HepG2 (cell line): ENCODE measurements around the gene C2orf81. TPM values are rescaled to one million over a fixed set of nuclear protein-coding genes. Genes with fewer than 3 reads are reported as not detected.
A peak's percentile ranks its signal among the peaks of the same experiment; 100 is the strongest.

ENCODE experiments used
- ATF7-NPFF ChIP-seq: sonication (generic); formaldehyde crosslinking; IDR thresholded peaks from 2 replicates; pipeline ENCODE4 v1.8.1; 2023; ENCODE audit warnings: mild to moderate bottlenecking, low read depth, missing genetic modification reagents, moderate library complexity
- CAMTA2 ChIP-seq: sonication (generic); formaldehyde crosslinking; IDR thresholded peaks from 2 replicates; pipeline ENCODE4 v1.4.0; 2020; ENCODE audit warnings: mild to moderate bottlenecking, missing genetic modification reagents, borderline replicate concordance
- EHMT2 ChIP-seq: fragments of 200-600 bp; sonication (generic); IDR thresholded peaks from 2 replicates; pipeline ENCODE4 v1.7.0; 2017; ENCODE audit warnings: antibody characterized with exemption, low read depth, low read length, borderline replicate concordance
- HNF4A ChIP-seq: sonication (generic); formaldehyde crosslinking; IDR thresholded peaks from 2 replicates; pipeline ENCODE4 v1.4.0; 2020; ENCODE audit warnings: missing genetic modification reagents
- HNRNPLL ChIP-seq: fragments of 200-400 bp; formaldehyde crosslinking; IDR thresholded peaks from 2 replicates; pipeline ENCODE4 v1.6.1; 2017; ENCODE audit warnings: mild to moderate bottlenecking, low read depth, low read length; ENCODE audit not compliant: poor library complexity, severe bottlenecking
- KLF13 ChIP-seq: sonication (generic); formaldehyde crosslinking; IDR thresholded peaks from 2 replicates; pipeline ENCODE4 v1.4.0; 2020; ENCODE audit warnings: mild to moderate bottlenecking, missing genetic modification reagents
- MXD4 ChIP-seq: IDR thresholded peaks from 2 replicates; pipeline ENCODE4 v1.6.1; 2016; ENCODE audit warnings: mild to moderate bottlenecking, missing biosample characterization, missing genetic modification reagents
- NFRKB ChIP-seq: fragments of 450-650 bp; IDR thresholded peaks from 2 replicates; pipeline ENCODE4 v1.6.1; 2017
- RFX5 ChIP-seq: IDR thresholded peaks from 2 replicates; pipeline ENCODE4 v1.6.1; 2011; ENCODE audit warnings: low read depth, low read length, improper control_type of control experiment
- SMC3 ChIP-seq: IDR thresholded peaks from 2 replicates; pipeline ENCODE4 v1.6.1; 2011; ENCODE audit warnings: low read length, improper control_type of control experiment
- XBP1 ChIP-seq: sonication (generic); formaldehyde crosslinking; IDR thresholded peaks from 2 replicates; pipeline ENCODE4 v1.5.0; 2020; ENCODE audit warnings: missing genetic modification reagents
- ZBTB20 ChIP-seq: sonication (generic); formaldehyde crosslinking; IDR thresholded peaks from 2 replicates; pipeline ENCODE4 v1.8.1; 2023; ENCODE audit warnings: missing genetic modification reagents, low read depth, mild to moderate bottlenecking, borderline replicate concordance
- ZBTB42 ChIP-seq: sonication (generic); formaldehyde crosslinking; IDR thresholded peaks from 2 replicates; pipeline ENCODE4 v1.5.0; 2020; ENCODE audit warnings: mild to moderate bottlenecking, missing genetic modification reagents
- ZKSCAN5 ChIP-seq: sonication (generic); formaldehyde crosslinking; IDR thresholded peaks from 2 replicates; pipeline ENCODE4 v1.5.1; 2020; ENCODE audit warnings: mild to moderate bottlenecking, missing genetic modification reagents
- ZNF343 ChIP-seq: sonication (generic); formaldehyde crosslinking; IDR thresholded peaks from 2 replicates; pipeline ENCODE4 v1.4.0; 2020; ENCODE audit warnings: mild to moderate bottlenecking, missing genetic modification reagents
- ZNF629 ChIP-seq: sonication (generic); formaldehyde crosslinking; conservative IDR thresholded peaks from 2 replicates; pipeline ENCODE4 v1.5.0; 2020; ENCODE audit warnings: missing genetic modification reagents
- ZNF740 ChIP-seq: sonication (generic); formaldehyde crosslinking; IDR thresholded peaks from 2 replicates; pipeline ENCODE4 v1.4.0; 2020; ENCODE audit warnings: missing genetic modification reagents
- polyA plus RNA-seq, 8 experiments: library from polyadenylated mRNA; depleted of rRNA in 3 of 8; stranded (reverse) in 7 of 8; unstranded in 1 of 8; fragments of >200 nt; fragmentation: Illumina TruSeq in 4 of 8; extraction: Trizol in 4 of 8; gene quantifications; 2 replicates each; pipeline versions ENCODE4 v1.2.1 to v1.2.3, GENCODE V29; 2011 to 2016; ENCODE audit warnings: low read depth in 4 of 8, missing spikeins in 1 of 8, mixed read lengths in 1 of 8; ENCODE audit not compliant: insufficient read depth in 1 of 8
- total RNA-seq, 5 experiments: library from RNA; depleted of rRNA; stranded (reverse); fragments of >200 nt; fragmentation: Illumina TruSeq; extraction: Trizol; gene quantifications; 2 replicates each; pipeline ENCODE4 v1.2.3, GENCODE V29; 2016; ENCODE audit warnings: low read depth in 1 of 5
- TF ChIP-seq, protein P1 (sequence below): sonication (generic); formaldehyde crosslinking; IDR thresholded peaks from 2 replicates; pipeline ENCODE4 v1.8.1; 2023; ENCODE audit warnings: missing genetic modification reagents, mild to moderate bottlenecking, borderline replicate concordance
- TF ChIP-seq, protein P2 (sequence below): sonication (generic); formaldehyde crosslinking; IDR thresholded peaks from 2 replicates; pipeline ENCODE4 v1.5.1; 2020; ENCODE audit warnings: mild to moderate bottlenecking, missing genetic modification reagents, moderate library complexity
- TF ChIP-seq, protein P3 (sequence below), 2 experiments: IDR thresholded peaks; 2 replicates each; pipeline ENCODE4 v1.6.1; 2011 to 2012; ENCODE audit warnings: low read length in 2 of 2, borderline replicate concordance in 1 of 2, low read depth in 1 of 2, mild to moderate bottlenecking in 1 of 2, moderate library complexity in 1 of 2
- TF ChIP-seq, protein P4 (sequence below): sonication (generic); formaldehyde crosslinking; IDR thresholded peaks from 2 replicates; pipeline ENCODE4 v1.4.0; 2020; ENCODE audit warnings: mild to moderate bottlenecking, missing genetic modification reagents

C2orf81 gene
- total and polyA plus RNA-seq, 2 of the 13 experiments (the other 11 are each of a cell fraction or from before 2014, with no cell fraction given), result 0.15 to 0.17 TPM

GRCh38 chr2:74391580-74392448, 29.6 kb downstream of the C2orf81 start (continued):
- TF ChIP-seq, protein P1, sequence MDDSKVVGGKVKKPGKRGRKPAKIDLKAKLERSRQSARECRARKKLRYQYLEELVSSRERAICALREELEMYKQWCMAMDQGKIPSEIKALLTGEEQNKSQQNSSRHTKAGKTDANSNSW (CRISPR knock-in tag), result no peak
- TF ChIP-seq RFX5 (no peak), ZBTB42 (0 out of 2 replicates have a peak, but pooled peaks have one; percentile 62), ZNF343 (CRISPR knock-in tag) (no peak), XBP1 (CRISPR knock-in tag) (no peak), HNRNPLL (peak; percentile 72), MXD4 (peak; percentile 86), ZNF740 (CRISPR knock-in tag) (no peak), ZNF629 (no peak), EHMT2 (no peak), CAMTA2 (CRISPR knock-in tag) (no peak), HNF4A (CRISPR knock-in tag) (no peak; the same call in 1 of the 2 replicates), KLF13 (CRISPR knock-in tag) (0 out of 2 replicates have a peak, but pooled peaks have one; percentile 78), ZBTB20 (no peak), ZKSCAN5 (CRISPR knock-in tag) (no peak), SMC3 (peak; percentile 48; the same call in 1 of the 2 replicates), NFRKB (no peak), ATF7-NPFF (CRISPR knock-in tag) (peak; percentile 64; the same call in 1 of the 2 replicates)
- TF ChIP-seq, protein P2, sequence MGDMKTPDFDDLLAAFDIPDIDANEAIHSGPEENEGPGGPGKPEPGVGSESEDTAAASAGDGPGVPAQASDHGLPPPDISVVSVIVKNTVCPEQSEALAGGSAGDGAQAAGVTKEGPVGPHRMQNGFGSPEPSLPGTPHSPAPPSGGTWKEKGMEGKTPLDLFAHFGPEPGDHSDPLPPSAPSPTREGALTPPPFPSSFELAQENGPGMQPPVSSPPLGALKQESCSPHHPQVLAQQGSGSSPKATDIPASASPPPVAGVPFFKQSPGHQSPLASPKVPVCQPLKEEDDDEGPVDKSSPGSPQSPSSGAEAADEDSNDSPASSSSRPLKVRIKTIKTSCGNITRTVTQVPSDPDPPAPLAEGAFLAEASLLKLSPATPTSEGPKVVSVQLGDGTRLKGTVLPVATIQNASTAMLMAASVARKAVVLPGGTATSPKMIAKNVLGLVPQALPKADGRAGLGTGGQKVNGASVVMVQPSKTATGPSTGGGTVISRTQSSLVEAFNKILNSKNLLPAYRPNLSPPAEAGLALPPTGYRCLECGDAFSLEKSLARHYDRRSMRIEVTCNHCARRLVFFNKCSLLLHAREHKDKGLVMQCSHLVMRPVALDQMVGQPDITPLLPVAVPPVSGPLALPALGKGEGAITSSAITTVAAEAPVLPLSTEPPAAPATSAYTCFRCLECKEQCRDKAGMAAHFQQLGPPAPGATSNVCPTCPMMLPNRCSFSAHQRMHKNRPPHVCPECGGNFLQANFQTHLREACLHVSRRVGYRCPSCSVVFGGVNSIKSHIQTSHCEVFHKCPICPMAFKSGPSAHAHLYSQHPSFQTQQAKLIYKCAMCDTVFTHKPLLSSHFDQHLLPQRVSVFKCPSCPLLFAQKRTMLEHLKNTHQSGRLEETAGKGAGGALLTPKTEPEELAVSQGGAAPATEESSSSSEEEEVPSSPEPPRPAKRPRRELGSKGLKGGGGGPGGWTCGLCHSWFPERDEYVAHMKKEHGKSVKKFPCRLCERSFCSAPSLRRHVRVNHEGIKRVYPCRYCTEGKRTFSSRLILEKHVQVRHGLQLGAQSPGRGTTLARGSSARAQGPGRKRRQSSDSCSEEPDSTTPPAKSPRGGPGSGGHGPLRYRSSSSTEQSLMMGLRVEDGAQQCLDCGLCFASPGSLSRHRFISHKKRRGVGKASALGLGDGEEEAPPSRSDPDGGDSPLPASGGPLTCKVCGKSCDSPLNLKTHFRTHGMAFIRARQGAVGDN (CRISPR knock-in tag), result peak; percentile 82
- TF ChIP-seq, protein P3, sequence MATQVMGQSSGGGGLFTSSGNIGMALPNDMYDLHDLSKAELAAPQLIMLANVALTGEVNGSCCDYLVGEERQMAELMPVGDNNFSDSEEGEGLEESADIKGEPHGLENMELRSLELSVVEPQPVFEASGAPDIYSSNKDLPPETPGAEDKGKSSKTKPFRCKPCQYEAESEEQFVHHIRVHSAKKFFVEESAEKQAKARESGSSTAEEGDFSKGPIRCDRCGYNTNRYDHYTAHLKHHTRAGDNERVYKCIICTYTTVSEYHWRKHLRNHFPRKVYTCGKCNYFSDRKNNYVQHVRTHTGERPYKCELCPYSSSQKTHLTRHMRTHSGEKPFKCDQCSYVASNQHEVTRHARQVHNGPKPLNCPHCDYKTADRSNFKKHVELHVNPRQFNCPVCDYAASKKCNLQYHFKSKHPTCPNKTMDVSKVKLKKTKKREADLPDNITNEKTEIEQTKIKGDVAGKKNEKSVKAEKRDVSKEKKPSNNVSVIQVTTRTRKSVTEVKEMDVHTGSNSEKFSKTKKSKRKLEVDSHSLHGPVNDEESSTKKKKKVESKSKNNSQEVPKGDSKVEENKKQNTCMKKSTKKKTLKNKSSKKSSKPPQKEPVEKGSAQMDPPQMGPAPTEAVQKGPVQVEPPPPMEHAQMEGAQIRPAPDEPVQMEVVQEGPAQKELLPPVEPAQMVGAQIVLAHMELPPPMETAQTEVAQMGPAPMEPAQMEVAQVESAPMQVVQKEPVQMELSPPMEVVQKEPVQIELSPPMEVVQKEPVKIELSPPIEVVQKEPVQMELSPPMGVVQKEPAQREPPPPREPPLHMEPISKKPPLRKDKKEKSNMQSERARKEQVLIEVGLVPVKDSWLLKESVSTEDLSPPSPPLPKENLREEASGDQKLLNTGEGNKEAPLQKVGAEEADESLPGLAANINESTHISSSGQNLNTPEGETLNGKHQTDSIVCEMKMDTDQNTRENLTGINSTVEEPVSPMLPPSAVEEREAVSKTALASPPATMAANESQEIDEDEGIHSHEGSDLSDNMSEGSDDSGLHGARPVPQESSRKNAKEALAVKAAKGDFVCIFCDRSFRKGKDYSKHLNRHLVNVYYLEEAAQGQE (IDR thresholded peaks at IDR 0.05; ENCODE audit: borderline replicate concordance in 1 of 2, low read depth in 1 of 2, low read length in 2 of 2), result no peak
- TF ChIP-seq, protein P4, sequence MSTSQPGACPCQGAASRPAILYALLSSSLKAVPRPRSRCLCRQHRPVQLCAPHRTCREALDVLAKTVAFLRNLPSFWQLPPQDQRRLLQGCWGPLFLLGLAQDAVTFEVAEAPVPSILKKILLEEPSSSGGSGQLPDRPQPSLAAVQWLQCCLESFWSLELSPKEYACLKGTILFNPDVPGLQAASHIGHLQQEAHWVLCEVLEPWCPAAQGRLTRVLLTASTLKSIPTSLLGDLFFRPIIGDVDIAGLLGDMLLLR (CRISPR knock-in tag), result no peak
